ENCODE data around the gene PMIS2.

GRCh38 chr19:35540356-35540927 lies 45.5 kb upstream of the PMIS2 start:
- TF ChIP-seq EZH2 (IDR thresholded peaks at IDR 0.05; ENCODE audit: insufficient read depth, poor library complexity, severe bottlenecking) (no peak), EZH2phosphoT487 (IDR thresholded peaks at IDR 0.05; ENCODE audit: insufficient read depth, low read depth) (no peak)
